Right atrium auricular region (tissue), 2 donors: ENCODE measurements around the gene WDR70. TPM values are rescaled to one million over a fixed set of nuclear protein-coding genes. Genes with fewer than 3 reads are reported as not detected.
"Not testable (repeated sequence)": the region's sequence is repeated elsewhere in the genome, so short reads cannot be mapped to it uniquely, and the experiment has no call there.

Source experiments
- DNase-seq: peaks from one replicate; pipeline ENCODE4 v3.0.0-alpha.2; 2019; ENCODE audit warnings: low spot score
- H3K27ac ChIP-seq, 2 donors: fragments of 200-600 bp; sonication (generic); 1 replicate in 1 of 2; 2 replicates in 1 of 2; pipeline ENCODE4 v1.5.1; 2016 to 2019
- H3K27me3 ChIP-seq, 2 donors: fragments of 200-600 bp; sonication (generic); one replicate each; pipeline versions ENCODE4 v1.5.1 to v1.6.0; 2017 to 2019
- H3K36me3 ChIP-seq: fragments of 200-600 bp; sonication (generic); one replicate; pipeline ENCODE4 v1.5.1; 2016
- H3K4me1 ChIP-seq, 2 donors: fragments of 200-600 bp; sonication (generic); one replicate each; pipeline versions ENCODE4 v1.5.1 to v1.6.0; 2017 to 2019
- H3K4me3 ChIP-seq, 2 donors: fragments of 200-600 bp; sonication (generic); 1 replicate in 1 of 2; 2 replicates in 1 of 2; pipeline ENCODE4 v1.5.1; 2017 to 2019; ENCODE audit warnings: mild to moderate bottlenecking in 1 of 2, moderate library complexity in 1 of 2
- H3K9me3 ChIP-seq, 2 donors: fragments of 200-600 bp; sonication (generic); one replicate each; pipeline ENCODE4 v1.5.1; 2019
- CTCF ChIP-seq, 2 donors: fragments of 200-600 bp; sonication (generic); IDR thresholded peaks; one replicate each; pipeline ENCODE4 v1.5.1; 2019; ENCODE audit warnings: antibody characterized with exemption in 2 of 2
- total RNA-seq, 2 donors: library from RNA; depleted of rRNA; stranded (reverse); fragments of >200 nt; gene quantifications; one replicate each; pipeline ENCODE4 v1.1.0, GENCODE V29; 2016

The WDR70 gene
- total RNA-seq, 2 donors from 2014 or later, result 8.2 to 12.2 TPM

DNA sequence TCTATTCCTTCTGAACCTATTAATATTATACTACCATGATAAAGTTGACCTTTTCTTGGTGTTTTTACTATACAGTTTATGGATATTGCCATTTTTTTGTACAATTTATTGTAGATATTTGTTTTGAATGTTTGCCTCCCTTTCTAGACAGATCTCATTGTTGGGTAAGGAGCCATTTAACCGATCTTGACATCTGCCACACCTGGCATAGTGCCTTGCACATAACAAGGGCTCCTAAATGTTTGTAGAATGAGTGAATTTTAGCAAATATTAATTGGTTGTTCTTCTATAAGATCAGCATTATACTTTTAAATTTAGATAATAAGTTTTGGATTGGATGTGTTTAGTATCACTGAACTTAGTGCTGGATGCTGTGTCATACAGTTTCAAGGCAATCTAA is 285.4 kb downstream of the WDR70 start:
- DNase-seq, result no peak
- Histone ChIP-seq H3K4me3 (no peak overlapping the region), H3K9me3 (no peaks in the 10 kb centered on the region), H3K27me3 (no peaks in the 10 kb centered on the region), H3K4me1 (peaks cover 0 to 28% of the 10 kb centered on the region in 2 donors), H3K36me3 (no peaks in the 10 kb centered on the region), H3K27ac (no peak overlapping the region)
- TF ChIP-seq CTCF (IDR thresholded peaks at IDR 0.05), result no peak

GRCh38 chr5:37665272-37665671 is 286.2 kb downstream of the WDR70 start:
- H3K27ac ChIP-seq, result peak overlapping the region in 1 of 2 donors; percentile 52
- no peak for TF ChIP-seq CTCF (IDR thresholded peaks at IDR 0.05)
- no peaks in the 10 kb centered on the region for H3K27me3 ChIP-seq
- H3K4me3 ChIP-seq, result no peak overlapping the region
- no peak for DNase-seq
- H3K36me3 ChIP-seq, result no peaks in the 10 kb centered on the region
- H3K4me1 ChIP-seq, result peaks cover 0 to 28% of the 10 kb centered on the region in 2 donors
- H3K9me3 ChIP-seq, result no peaks in the 10 kb centered on the region

DNA sequence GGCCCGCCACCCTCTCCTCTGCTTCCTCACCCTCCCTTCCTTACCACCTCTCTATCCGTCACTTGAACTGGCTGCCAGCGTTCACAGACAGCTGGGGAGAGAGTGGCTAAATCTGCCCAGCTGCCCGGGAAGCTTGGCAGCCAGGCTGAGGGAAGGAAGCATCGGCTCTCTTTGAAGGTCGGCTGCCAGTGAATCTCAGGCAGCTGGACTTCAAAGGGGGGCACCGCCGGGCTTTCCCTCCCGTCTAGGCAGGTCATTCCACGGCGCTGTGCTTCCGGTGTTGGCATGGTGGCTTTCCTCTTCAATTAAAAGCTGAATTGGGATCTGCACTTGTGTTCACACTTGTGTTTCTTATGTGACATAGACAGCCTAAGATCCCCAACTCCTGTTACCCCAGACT is 286.8 kb downstream of the WDR70 start:
- Histone ChIP-seq H3K36me3 (no peaks in the 10 kb centered on the region), H3K4me3 (no peak overlapping the region), H3K9me3 (no peaks in the 10 kb centered on the region), H3K27me3 (no peaks in the 10 kb centered on the region), H3K27ac (peak overlapping the region; percentile 26 to 52), H3K4me1 (peaks cover 0 to 28% of the 10 kb centered on the region in 2 donors)
- DNase-seq, result peak; percentile 59
- no peak for TF ChIP-seq CTCF (IDR thresholded peaks at IDR 0.05)

DNA sequence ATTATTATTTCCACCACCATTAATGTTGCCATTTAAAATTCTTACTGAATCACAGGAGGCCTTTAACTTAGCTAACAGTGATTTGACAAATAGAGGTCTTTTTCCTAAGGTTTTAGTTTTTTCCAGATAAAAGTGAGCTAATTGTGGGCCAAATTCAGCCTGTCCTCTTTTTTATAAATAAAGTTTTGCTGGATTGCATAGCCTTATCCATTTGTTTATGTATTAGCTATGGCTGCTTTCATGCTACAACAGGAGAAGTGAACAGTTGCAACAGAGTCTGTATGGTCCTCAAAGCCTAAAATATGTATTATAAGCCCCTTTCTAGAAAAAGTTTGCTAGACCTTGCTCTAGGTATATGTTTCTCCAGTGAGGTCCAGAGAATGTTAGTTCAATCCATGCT is 288.3 kb downstream of the WDR70 start:
- TF ChIP-seq CTCF (IDR thresholded peaks at IDR 0.05), result no peak
- Histone ChIP-seq H3K9me3 (no peaks in the 10 kb centered on the region), H3K27me3 (no peaks in the 10 kb centered on the region), H3K27ac (no peak overlapping the region), H3K4me3 (no peak overlapping the region), H3K4me1 (peaks cover 0 to 36% of the 10 kb centered on the region in 2 donors), H3K36me3 (no peaks in the 10 kb centered on the region)
- no peak for DNase-seq

GRCh38 chr5:37667846-37668245 is 288.7 kb downstream of the WDR70 start:
- no peak for TF ChIP-seq CTCF (IDR thresholded peaks at IDR 0.05)
- no peak for DNase-seq
- Histone ChIP-seq H3K27me3 (no peaks in the 10 kb centered on the region), H3K27ac (no peak overlapping the region), H3K4me1 (peaks cover 0 to 40% of the 10 kb centered on the region in 2 donors), H3K4me3 (no peak overlapping the region), H3K9me3 (no peaks in the 10 kb centered on the region), H3K36me3 (no peaks in the 10 kb centered on the region)

GRCh38 chr5:37668524-37669047 is 289.5 kb downstream of the WDR70 start:
- TF ChIP-seq CTCF (IDR thresholded peaks at IDR 0.05), result no peak
- DNase-seq, result peak; percentile 75
- no peaks in the 10 kb centered on the region for H3K9me3 ChIP-seq
- H3K27me3 ChIP-seq, result no peaks in the 10 kb centered on the region
- H3K4me1 ChIP-seq, result peaks cover 0 to 40% of the 10 kb centered on the region in 2 donors
- no peak overlapping the region for H3K27ac ChIP-seq
- no peaks in the 10 kb centered on the region for H3K36me3 ChIP-seq
- no peak overlapping the region for H3K4me3 ChIP-seq

- not testable (repeated sequence) for H3K4me3 ChIP-seq, H3K9me3 ChIP-seq, DNase-seq, H3K27me3 ChIP-seq, H3K36me3 ChIP-seq
- Histone ChIP-seq H3K4me1 (peaks cover 0 to 22% of the 10 kb centered on the region in 2 donors), H3K27ac (peak overlapping the region in 1 of 2 donors; percentile 10)
Measured at GRCh38 chr5:37672118-37672588, 293.0 kb downstream of the WDR70 start.

- H3K27ac ChIP-seq, H3K9me3 ChIP-seq, H3K4me3 ChIP-seq, DNase-seq, H3K36me3 ChIP-seq, H3K27me3 ChIP-seq: not testable (repeated sequence)
- H3K4me1 ChIP-seq, result peaks cover 0 to 12% of the 10 kb centered on the region in 2 donors
Measured at GRCh38 chr5:37674361-37674760, 295.2 kb downstream of the WDR70 start.

- H3K36me3 ChIP-seq, H3K27ac ChIP-seq, H3K4me3 ChIP-seq, DNase-seq, H3K4me1 ChIP-seq, H3K27me3 ChIP-seq, H3K9me3 ChIP-seq: not testable (repeated sequence)
Measured at GRCh38 chr5:37679326-37679725, 300.2 kb downstream of the WDR70 start.
